Astrocyte (in vitro differentiated cells and primary cell): ENCODE data around the gene MED27. TPM values are rescaled to one million over a fixed set of nuclear protein-coding genes. Genes with fewer than 3 reads are reported as not detected.

Experiments
- DNase-seq: peaks from one replicate; pipeline ENCODE4 v3.0.0-alpha.2; 2010; ENCODE audit warnings: low read depth
- FAIRE-seq: peaks from 2 replicates; lab custom pipeline; 2011; peaks lifted over from hg19 to GRCh38; lab: Jason Lieb, UNC
- H2AFZ ChIP-seq: 2 replicates; pipeline ENCODE4 v1.6.0; 2012; ENCODE audit warnings: low read depth, low read length, inconsistent platforms
- H3K27ac ChIP-seq: 2 replicates; pipeline ENCODE4 v1.5.1; 2011; ENCODE audit warnings: low read depth, low read length, inconsistent platforms
- H3K27me3 ChIP-seq: 2 replicates; pipeline ENCODE4 v1.6.0; 2011; ENCODE audit warnings: low read length, inconsistent platforms; ENCODE audit not compliant: insufficient read depth
- H3K36me3 ChIP-seq: 2 replicates; pipeline ENCODE4 v1.5.1; 2011; ENCODE audit warnings: low read length, inconsistent platforms; ENCODE audit not compliant: insufficient read depth
- H3K4me1 ChIP-seq: 2 replicates; pipeline ENCODE4 v1.5.1; 2011; ENCODE audit warnings: low read length, inconsistent platforms; ENCODE audit not compliant: insufficient read depth
- H3K4me2 ChIP-seq: 2 replicates; pipeline ENCODE4 v1.6.0; 2012; ENCODE audit warnings: low read length, inconsistent platforms
- H3K4me3 ChIP-seq: 2 replicates; pipeline ENCODE4 v1.5.1; 2011; ENCODE audit warnings: low read depth, mild to moderate bottlenecking, low read length, inconsistent platforms; ENCODE audit not compliant: insufficient read depth
- H3K79me2 ChIP-seq: 2 replicates; pipeline ENCODE4 v1.6.0; 2012; ENCODE audit warnings: mild to moderate bottlenecking, low read length, inconsistent platforms; ENCODE audit not compliant: insufficient read depth
- H3K9ac ChIP-seq: 2 replicates; pipeline ENCODE4 v1.6.0; 2012; ENCODE audit warnings: mild to moderate bottlenecking, low read length, inconsistent platforms
- H3K9me3 ChIP-seq: 2 replicates; pipeline ENCODE4 v1.5.1; 2012; ENCODE audit warnings: low read depth, mild to moderate bottlenecking, low read length, inconsistent platforms; ENCODE audit not compliant: insufficient read depth
- H4K20me1 ChIP-seq: 2 replicates; pipeline ENCODE4 v1.6.0; 2012; ENCODE audit warnings: low read length, inconsistent platforms; ENCODE audit not compliant: insufficient read depth
- H3K27ac Mint-ChIP-seq: one replicate; pipeline ENCODE4 v1.8.0; 2021; ENCODE audit warnings: mild to moderate bottlenecking, mixed read lengths; ENCODE audit not compliant: unreplicated experiment
- H3K27me3 Mint-ChIP-seq: one replicate; pipeline ENCODE4 v1.8.0; 2021; ENCODE audit warnings: low read depth, mixed read lengths; ENCODE audit not compliant: unreplicated experiment
- H3K36me3 Mint-ChIP-seq: one replicate; pipeline ENCODE4 v1.8.0; 2021; ENCODE audit warnings: low read depth, mixed read lengths; ENCODE audit not compliant: unreplicated experiment
- H3K4me1 Mint-ChIP-seq: one replicate; pipeline ENCODE4 v1.8.0; 2021; ENCODE audit warnings: low read depth, mixed read lengths; ENCODE audit not compliant: unreplicated experiment
- H3K4me3 Mint-ChIP-seq: one replicate; pipeline ENCODE4 v1.8.0; 2021; ENCODE audit warnings: mild to moderate bottlenecking, moderate library complexity, mixed read lengths; ENCODE audit not compliant: unreplicated experiment
- H3K9me3 Mint-ChIP-seq: one replicate; pipeline ENCODE4 v1.8.0; 2021; ENCODE audit warnings: mild to moderate bottlenecking, mixed read lengths; ENCODE audit not compliant: unreplicated experiment
- EZH2 ChIP-seq: IDR thresholded peaks from 2 replicates; pipeline ENCODE4 v1.6.1; 2012; ENCODE audit warnings: mild to moderate bottlenecking, low read length, inconsistent platforms; ENCODE audit not compliant: insufficient read depth
- total RNA-seq: library from RNA; stranded (reverse); gene quantifications from 2 replicates; pipeline ENCODE4 v1.2.1, GENCODE V29; 2021
- TF ChIP-seq, protein P1 (sequence below): IDR thresholded peaks from 2 replicates; pipeline ENCODE4 v1.5.1; 2011; ENCODE audit warnings: low read depth, mild to moderate bottlenecking, inconsistent platforms, low read length, moderate library complexity; ENCODE audit not compliant: insufficient read depth

Gene MED27
- total RNA-seq, 1 donor from 2014 or later, result 26.9 TPM

DNA sequence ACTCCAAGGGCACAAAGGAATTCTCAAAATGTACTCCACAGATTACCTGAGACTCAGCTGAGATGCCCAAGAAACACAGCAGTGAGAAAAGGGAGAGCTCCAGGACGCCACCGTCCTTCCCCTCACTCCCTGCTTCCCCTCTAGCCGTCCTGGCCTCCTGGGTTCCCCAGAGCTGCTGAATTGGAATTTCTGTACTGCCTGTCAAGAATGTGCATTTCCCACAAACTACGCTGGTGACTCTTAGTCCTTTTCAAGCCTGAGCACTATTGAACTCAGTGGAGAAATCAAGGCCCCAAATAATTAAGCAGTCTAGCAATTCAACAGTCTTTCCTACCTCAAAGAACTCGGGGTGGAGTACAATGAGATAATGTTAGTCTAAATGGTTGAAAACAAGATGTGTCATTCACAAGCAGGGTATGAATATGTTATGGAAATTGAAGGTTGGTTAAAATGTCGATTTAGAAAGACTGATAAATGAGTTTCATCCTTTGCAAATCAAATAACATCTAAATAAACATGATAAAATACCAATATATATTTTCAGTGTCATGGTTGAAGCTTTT lies 153.2 kb downstream of the MED27 start:
- no peak for DNase-seq
- Mint-ChIP-seq H3K36me3 (peaks cover 3% of the 10 kb centered on the region), H3K9me3 (no peaks in the 10 kb centered on the region), H3K27ac (no peak overlapping the region), H3K4me1 (peaks cover 15% of the 10 kb centered on the region), H3K4me3 (no peak overlapping the region), H3K27me3 (no peaks in the 10 kb centered on the region)
- Histone ChIP-seq H4K20me1 (peaks cover 57% of the 10 kb centered on the region), H3K4me1 (peaks cover 9% of the 10 kb centered on the region), H2AFZ (no peak overlapping the region), H3K27ac (no peak overlapping the region), H3K9ac (no peak overlapping the region), H3K9me3 (no peaks in the 10 kb centered on the region), H3K36me3 (no peaks in the 10 kb centered on the region), H3K4me3 (no peak overlapping the region), H3K4me2 (no peak overlapping the region), H3K27me3 (no peaks in the 10 kb centered on the region), H3K79me2 (peaks cover 6% of the 10 kb centered on the region)
- TF ChIP-seq EZH2, result no peak
- TF ChIP-seq, protein P1, sequence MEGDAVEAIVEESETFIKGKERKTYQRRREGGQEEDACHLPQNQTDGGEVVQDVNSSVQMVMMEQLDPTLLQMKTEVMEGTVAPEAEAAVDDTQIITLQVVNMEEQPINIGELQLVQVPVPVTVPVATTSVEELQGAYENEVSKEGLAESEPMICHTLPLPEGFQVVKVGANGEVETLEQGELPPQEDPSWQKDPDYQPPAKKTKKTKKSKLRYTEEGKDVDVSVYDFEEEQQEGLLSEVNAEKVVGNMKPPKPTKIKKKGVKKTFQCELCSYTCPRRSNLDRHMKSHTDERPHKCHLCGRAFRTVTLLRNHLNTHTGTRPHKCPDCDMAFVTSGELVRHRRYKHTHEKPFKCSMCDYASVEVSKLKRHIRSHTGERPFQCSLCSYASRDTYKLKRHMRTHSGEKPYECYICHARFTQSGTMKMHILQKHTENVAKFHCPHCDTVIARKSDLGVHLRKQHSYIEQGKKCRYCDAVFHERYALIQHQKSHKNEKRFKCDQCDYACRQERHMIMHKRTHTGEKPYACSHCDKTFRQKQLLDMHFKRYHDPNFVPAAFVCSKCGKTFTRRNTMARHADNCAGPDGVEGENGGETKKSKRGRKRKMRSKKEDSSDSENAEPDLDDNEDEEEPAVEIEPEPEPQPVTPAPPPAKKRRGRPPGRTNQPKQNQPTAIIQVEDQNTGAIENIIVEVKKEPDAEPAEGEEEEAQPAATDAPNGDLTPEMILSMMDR, result no peak
- FAIRE-seq, result no peak

DNA sequence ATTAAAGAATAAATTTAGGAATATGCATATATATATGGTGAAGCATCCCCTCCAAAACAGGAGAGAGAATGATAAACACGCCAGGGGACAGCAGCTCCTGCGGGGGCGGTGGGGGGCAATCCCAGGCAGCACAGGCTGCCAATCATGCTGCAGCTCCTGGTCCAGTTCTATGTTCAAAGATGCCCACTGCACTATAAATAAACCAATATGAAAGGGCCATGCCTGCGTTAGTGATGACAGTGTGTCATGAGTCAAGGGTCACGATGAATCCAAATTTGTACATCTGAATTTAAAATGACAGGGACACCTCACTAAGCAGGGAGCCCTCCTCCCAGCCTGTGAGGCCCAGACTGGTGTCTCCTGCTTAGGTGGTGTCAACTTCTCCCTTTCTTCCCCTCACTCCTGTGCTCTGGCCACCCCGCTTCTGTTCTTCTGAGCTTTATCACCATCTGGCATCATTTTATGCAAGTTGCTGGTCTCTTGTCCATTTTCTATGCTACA lies 153.9 kb downstream of the MED27 start:
- Histone ChIP-seq H3K27ac (no peak overlapping the region), H4K20me1 (peaks cover 59% of the 10 kb centered on the region), H3K79me2 (peaks cover 6% of the 10 kb centered on the region), H3K4me2 (no peak overlapping the region), H3K4me3 (no peak overlapping the region), H3K4me1 (peaks cover 9% of the 10 kb centered on the region), H3K9me3 (no peaks in the 10 kb centered on the region), H3K36me3 (no peaks in the 10 kb centered on the region), H3K9ac (no peak overlapping the region), H2AFZ (no peak overlapping the region), H3K27me3 (no peaks in the 10 kb centered on the region)
- no peak overlapping the region for H3K4me3 Mint-ChIP-seq
- FAIRE-seq (no peak), DNase-seq (no peak)
- TF ChIP-seq, protein P1, result no peak
- TF ChIP-seq EZH2, result no peak
- no peaks in the 10 kb centered on the region for H3K9me3 Mint-ChIP-seq
- peaks cover 3% of the 10 kb centered on the region for H3K36me3 Mint-ChIP-seq
- H3K4me1 Mint-ChIP-seq, result peaks cover 15% of the 10 kb centered on the region
- H3K27ac Mint-ChIP-seq, result no peak overlapping the region
- no peaks in the 10 kb centered on the region for H3K27me3 Mint-ChIP-seq

DNA sequence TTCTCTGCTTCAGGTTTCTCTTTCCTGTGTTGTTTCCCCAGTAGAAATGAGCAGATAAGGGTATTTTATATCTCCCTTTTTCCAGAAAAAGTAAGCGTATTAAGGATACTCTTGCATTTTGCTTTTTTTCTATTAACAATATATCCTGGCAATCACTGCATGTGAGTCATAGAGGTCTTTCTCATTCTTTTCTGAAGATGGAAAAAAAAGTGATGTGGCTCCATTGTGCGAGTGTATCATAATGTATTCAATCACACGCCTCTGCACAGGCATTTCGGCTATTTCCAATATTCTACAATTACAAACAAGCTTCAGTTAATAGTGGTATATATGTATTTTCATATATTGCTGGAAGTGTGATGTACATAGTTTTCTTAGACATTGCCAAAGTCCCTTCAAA lies 155.9 kb downstream of the MED27 start:
- H3K4me1 Mint-ChIP-seq, result peaks cover 15% of the 10 kb centered on the region
- H3K4me3 Mint-ChIP-seq, result no peak overlapping the region
- peaks cover 9% of the 10 kb centered on the region for H3K4me1 ChIP-seq
- FAIRE-seq (no peak), DNase-seq (peak; percentile 70)
- no peaks in the 10 kb centered on the region for H3K36me3 ChIP-seq
- no peak overlapping the region for H3K27ac ChIP-seq
- H4K20me1 ChIP-seq, result peaks cover 58% of the 10 kb centered on the region
- H3K36me3 Mint-ChIP-seq, result peaks cover 3% of the 10 kb centered on the region
- H3K4me2 ChIP-seq, result peak overlapping the region; percentile 27
- H2AFZ ChIP-seq, result no peak overlapping the region
- no peaks in the 10 kb centered on the region for H3K9me3 ChIP-seq
- H3K27ac Mint-ChIP-seq, result no peak overlapping the region
- peaks cover 3% of the 10 kb centered on the region for H3K79me2 ChIP-seq
- H3K27me3 ChIP-seq, result no peaks in the 10 kb centered on the region
- H3K9me3 Mint-ChIP-seq, result no peaks in the 10 kb centered on the region
- TF ChIP-seq, protein P1, result no peak
- no peak for TF ChIP-seq EZH2
- H3K27me3 Mint-ChIP-seq, result no peaks in the 10 kb centered on the region
- no peak overlapping the region for H3K9ac ChIP-seq
- no peak overlapping the region for H3K4me3 ChIP-seq
